H1 (cell line): ENCODE results near the gene SSX2B. TPM values are rescaled to one million over a fixed set of nuclear protein-coding genes. Genes with fewer than 3 reads are reported as not detected.
"Not testable (repeated sequence)": the region's sequence is repeated elsewhere in the genome, so short reads cannot be mapped to it uniquely, and the experiment has no call there.

Source experiments
- CTCF ChIA-PET: fragments of 300-600 bp; sonication (Branson Sonifier 250); formaldehyde crosslinking; loops from one replicate; lab custom pipeline; 2021; ENCODE audit not compliant: partially characterized antibody; lab: Charles Lee
- POLR2A ChIA-PET: fragments of 300-600 bp; sonication (Branson Sonifier 250); formaldehyde crosslinking; loops from one replicate; lab custom pipeline; 2021; ENCODE audit warnings: inconsistent platforms; ENCODE audit not compliant: partially characterized antibody; lab: Charles Lee
- DNase-seq, 2 experiments: peaks; one replicate each; pipeline versions ENCODE4 v3.0.0 to v3.0.0-alpha.2; 2010 to 2022; ENCODE audit warnings: low spot score in 2 of 2, low read depth in 1 of 2, mixed read lengths in 1 of 2
- FAIRE-seq: peaks from 2 replicates; lab custom pipeline; 2011; peaks lifted over from hg19 to GRCh38; lab: Jason Lieb, UNC
- H2AFZ ChIP-seq: 2 replicates; pipeline ENCODE4 v1.8.1; 2012; ENCODE audit warnings: low read length, inconsistent platforms
- H2AK5ac ChIP-seq: 2 replicates; pipeline ENCODE4 v1.6.1; 2013; ENCODE audit warnings: low read depth, low read length
- H2BK120ac ChIP-seq: replicated peaks from 2 replicates; pipeline ENCODE3; 2013; ENCODE audit warnings: low read depth, low read length, inconsistent platforms
- H2BK12ac ChIP-seq: 2 replicates; pipeline ENCODE4 v1.6.1; 2013; ENCODE audit warnings: low read depth, low read length
- H2BK15ac ChIP-seq: 2 replicates; pipeline ENCODE4 v1.6.1; 2013; ENCODE audit warnings: low read length
- H2BK20ac ChIP-seq: 2 replicates; pipeline ENCODE4 v1.6.1; 2013; ENCODE audit warnings: low read length
- H2BK5ac ChIP-seq: 2 replicates; pipeline ENCODE4 v1.6.1; 2013; ENCODE audit warnings: low read depth, low read length
- H3K14ac ChIP-seq: 2 replicates; pipeline ENCODE4 v1.6.1; 2013; ENCODE audit warnings: inconsistent platforms; ENCODE audit not compliant: insufficient read length
- H3K18ac ChIP-seq: 2 replicates; pipeline ENCODE4 v1.6.1; 2013; ENCODE audit warnings: low read length; ENCODE audit errors: extremely low read depth
- H3K23ac ChIP-seq: 2 replicates; pipeline ENCODE4 v1.6.1; 2013; ENCODE audit warnings: inconsistent platforms; ENCODE audit not compliant: insufficient read length
- H3K23me2 ChIP-seq: 2 replicates; pipeline ENCODE4 v1.6.1; 2013; ENCODE audit warnings: low read depth, low read length
- H3K27ac ChIP-seq: 2 replicates; pipeline ENCODE4 v1.6.1; 2011; ENCODE audit warnings: low read depth, low read length, inconsistent platforms
- H3K27me3 ChIP-seq, 4 experiments: replicated peaks in 1 of 4; 1 replicate in 1 of 4; 2 replicates in 3 of 4; pipeline versions ENCODE4 v1.6.1 to v1.8.1; 2011 to 2013; ENCODE audit warnings: low read length in 3 of 4, mild to moderate bottlenecking in 3 of 4, inconsistent platforms in 2 of 4, mixed read lengths in 2 of 4, moderate library complexity in 1 of 4; ENCODE audit not compliant: control insufficient read depth in 3 of 4, insufficient read depth in 3 of 4; ENCODE audit errors: extremely low read depth in 1 of 4
- H3K36me3 ChIP-seq, 4 experiments: 2 replicates each; pipeline versions ENCODE4 v1.6.1 to v1.8.1; 2011 to 2013; ENCODE audit warnings: mild to moderate bottlenecking in 4 of 4, low read length in 3 of 4, moderate library complexity in 2 of 4, control low read depth in 1 of 4, inconsistent platforms in 1 of 4; ENCODE audit not compliant: insufficient read depth in 4 of 4, control insufficient read depth in 2 of 4
- H3K4ac ChIP-seq: replicated peaks from 2 replicates; pipeline ENCODE3; 2013; ENCODE audit warnings: low read length, low read depth, mixed read lengths, inconsistent platforms; ENCODE audit not compliant: insufficient read length
- H3K4me1 ChIP-seq, 4 experiments: replicated peaks in 1 of 4; 1 replicate in 1 of 4; 2 replicates in 3 of 4; pipeline versions ENCODE4 v1.6.1 to v1.8.1; 2011 to 2013; ENCODE audit warnings: low read length in 3 of 4, inconsistent platforms in 2 of 4, mixed read lengths in 1 of 4; ENCODE audit not compliant: insufficient read depth in 4 of 4, control insufficient read depth in 3 of 4
- H3K4me2 ChIP-seq, 2 experiments: 2 replicates each; pipeline versions ENCODE4 v1.6.1 to v1.8.1; 2011 to 2013; ENCODE audit warnings: low read depth in 2 of 2, low read length in 2 of 2, control low read depth in 1 of 2, inconsistent platforms in 1 of 2, mild to moderate bottlenecking in 1 of 2; ENCODE audit not compliant: insufficient read depth in 1 of 2
- H3K4me3 ChIP-seq, 4 experiments: fragments of 200-600, 300-600 bp in 1 of 4; sonication (generic), shearing (Covaris generic), sonication (Bioruptor Twin) in 1 of 4; 2 replicates each; pipeline versions ENCODE4 v1.5.1 to v1.8.1; 2011 to 2016; ENCODE audit warnings: low read length in 4 of 4, low read depth in 3 of 4, control low read depth in 2 of 4, inconsistent platforms in 2 of 4, mild to moderate bottlenecking in 2 of 4, mixed read lengths in 1 of 4, moderate library complexity in 1 of 4; ENCODE audit not compliant: insufficient read depth in 2 of 4; ENCODE audit errors: extremely low read depth in 1 of 4
- H3K56ac ChIP-seq: replicated peaks from 2 replicates; pipeline ENCODE3; 2013; ENCODE audit warnings: low read depth, mild to moderate bottlenecking, mixed read lengths, low read length, inconsistent platforms; ENCODE audit not compliant: insufficient read length
- H3K79me1 ChIP-seq: 2 replicates; pipeline ENCODE4 v1.6.1; 2013; ENCODE audit warnings: low read depth, low read length, control low read depth
- H3K79me2 ChIP-seq, 2 experiments: 2 replicates each; pipeline versions ENCODE4 v1.6.1 to v1.8.1; 2012 to 2013; ENCODE audit warnings: low read length in 2 of 2, mild to moderate bottlenecking in 2 of 2, inconsistent platforms in 1 of 2; ENCODE audit not compliant: insufficient read depth in 2 of 2, control insufficient read depth in 1 of 2
- H3K9ac ChIP-seq, 4 experiments: replicated peaks in 1 of 4; 1 replicate in 1 of 4; 2 replicates in 3 of 4; pipeline versions ENCODE4 v1.6.1 to v1.8.1; 2011 to 2013; ENCODE audit warnings: low read depth in 3 of 4, low read length in 3 of 4, control low read depth in 2 of 4, mild to moderate bottlenecking in 2 of 4, moderate library complexity in 2 of 4, inconsistent platforms in 1 of 4; ENCODE audit errors: extremely low read depth in 1 of 4
- H3K9me3 ChIP-seq, 2 experiments: 2 replicates each; pipeline versions ENCODE4 v1.6.1 to v1.8.1; 2012 to 2013; ENCODE audit warnings: mild to moderate bottlenecking in 2 of 2, moderate library complexity in 2 of 2, control low read depth in 1 of 2, inconsistent platforms in 1 of 2, low read depth in 1 of 2, low read length in 1 of 2, mixed read lengths in 1 of 2; ENCODE audit not compliant: insufficient read depth in 2 of 2
- H4K20me1 ChIP-seq, 2 experiments: replicated peaks in 1 of 2; 2 replicates each; pipeline versions ENCODE3 to v1.8.1; 2011 to 2013; ENCODE audit warnings: inconsistent platforms in 2 of 2, low read length in 2 of 2, mild to moderate bottlenecking in 1 of 2; ENCODE audit not compliant: insufficient read depth in 2 of 2, control insufficient read depth in 1 of 2
- H4K5ac ChIP-seq: 2 replicates; pipeline ENCODE4 v1.6.1; 2013; ENCODE audit warnings: low read length, low read depth, mixed read lengths, inconsistent platforms; ENCODE audit not compliant: insufficient read length
- H4K8ac ChIP-seq: 2 replicates; pipeline ENCODE4 v1.8.0; 2013; ENCODE audit warnings: mild to moderate bottlenecking, moderate library complexity, low read length, inconsistent platforms; ENCODE audit not compliant: insufficient read depth; ENCODE audit errors: extremely low read depth
- H4K91ac ChIP-seq: replicated peaks from 2 replicates; pipeline ENCODE3; 2013; ENCODE audit warnings: low read length, mixed read lengths, inconsistent platforms; ENCODE audit not compliant: insufficient read length
- WGBS, 2 experiments: shearing (Covaris generic) in 1 of 2; methylation state at CpG; one replicate each; pipeline versions ENCODE4 v1.1.6 to v1.1.7; 2013 to 2015; ENCODE audit warnings: low lambda C conversion rate in 2 of 2, mixed read lengths in 2 of 2, inconsistent platforms in 1 of 2, low coverage in 1 of 2, missing lambda C conversion rate in 1 of 2; ENCODE audit not compliant: insufficient replicate concordance in 2 of 2, insufficient coverage in 1 of 2, insufficient read length in 1 of 2; ENCODE audit errors: extremely low coverage in 1 of 2, missing lambda C conversion rate in 1 of 2; 5-methylcytosine and 5-hydroxymethylcytosine counted together
- polyA plus RNA-seq, 7 experiments: library from polyadenylated mRNA; depleted of rRNA in 3 of 7; stranded (reverse) in 5 of 7; unstranded in 2 of 7; fragments of >200 nt in 5 of 7; fragments of 200-250 nt in 2 of 7; gene quantifications; 1 replicate in 5 of 7; 2 replicates in 1 of 7; 4 replicates in 1 of 7; pipeline versions ENCODE4 v1.2.1 to v1.2.3, GENCODE V29; 2011 to 2013; ENCODE audit warnings: missing spikeins in 2 of 7, mixed read lengths in 2 of 7
- total RNA-seq: library from RNA; stranded (reverse); fragmentation: NEBNext Ultra II Directional; extraction: Animal tissue kit (Norgen Biotek cat#: 25700); gene quantifications from 2 replicates; pipeline ENCODE4 v1.2.1, GENCODE V29; 2021

SSX2B gene
- total and polyA plus RNA-seq, 2 of the 8 experiments (the other 6 are each of a cell fraction or from before 2014, with no cell fraction given), result not detected

- H2BK20ac ChIP-seq, H2BK15ac ChIP-seq, H3K9me3 ChIP-seq, H3K14ac ChIP-seq, H3K36me3 ChIP-seq, H2BK120ac ChIP-seq, H3K27ac ChIP-seq, POLR2A ChIA-PET, H4K5ac ChIP-seq, H3K56ac ChIP-seq, H4K20me1 ChIP-seq, H3K9ac ChIP-seq, CTCF ChIA-PET, FAIRE-seq, DNase-seq, H4K8ac ChIP-seq, H3K23me2 ChIP-seq, H2BK5ac ChIP-seq, H3K18ac ChIP-seq, H2AFZ ChIP-seq, H3K4me2 ChIP-seq, H4K91ac ChIP-seq, H3K23ac ChIP-seq, H3K4me3 ChIP-seq, H3K4me1 ChIP-seq, H3K4ac ChIP-seq, H2AK5ac ChIP-seq, H2BK12ac ChIP-seq, H3K79me2 ChIP-seq, H3K27me3 ChIP-seq, H3K79me1 ChIP-seq: not testable (repeated sequence)
- no CpG with 5 or more reads among the region's 5 CpGs for WGBS, 2 experiments
Measured at GRCh38 chrX:52765983-52766382, 14.9 kb downstream of the SSX2B start.

DNA sequence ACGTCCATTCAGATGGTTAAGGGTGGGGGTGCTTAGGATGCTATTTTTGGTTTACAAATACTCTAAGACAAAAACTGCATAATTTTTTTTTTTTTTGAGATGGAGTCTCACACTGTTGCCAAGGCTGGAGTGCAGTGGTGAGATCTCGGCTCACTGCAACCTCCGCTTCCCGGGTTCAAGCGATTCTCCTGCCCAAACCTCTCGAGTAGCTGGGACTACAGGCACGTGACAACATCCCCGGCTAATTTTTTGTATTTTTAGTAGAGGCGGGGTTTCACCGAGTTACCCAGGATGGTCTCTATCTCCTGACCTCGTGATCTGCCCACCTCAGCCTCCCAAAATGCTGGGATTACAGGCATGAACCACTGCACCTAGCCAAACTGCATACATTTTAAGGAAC, 22.5 kb downstream of the SSX2B start:
- H3K23me2 ChIP-seq, H2BK12ac ChIP-seq, H3K79me2 ChIP-seq, H3K4me3 ChIP-seq, CTCF ChIA-PET, H4K91ac ChIP-seq, H4K20me1 ChIP-seq, H2AK5ac ChIP-seq, H2AFZ ChIP-seq, H4K8ac ChIP-seq, FAIRE-seq, H3K9me3 ChIP-seq, H3K9ac ChIP-seq, H3K36me3 ChIP-seq, H3K14ac ChIP-seq, H3K4ac ChIP-seq, DNase-seq, H3K4me1 ChIP-seq, H3K79me1 ChIP-seq, H2BK15ac ChIP-seq, POLR2A ChIA-PET, H2BK5ac ChIP-seq, H3K27ac ChIP-seq, H3K4me2 ChIP-seq, H2BK120ac ChIP-seq, H3K27me3 ChIP-seq, H3K56ac ChIP-seq, H4K5ac ChIP-seq, H2BK20ac ChIP-seq, H3K18ac ChIP-seq, H3K23ac ChIP-seq: not testable (repeated sequence)
- WGBS, 2 experiments, result 61% methylated on average over 3 of the region's 11 CpGs; no CpG with 5 or more reads in 1 of the 2 experiments
